Measurements from ENCODE around the gene WNK2. TPM values are rescaled to one million over a fixed set of nuclear protein-coding genes. Genes with fewer than 3 reads are reported as not detected.
"Not testable (repeated sequence)": the region's sequence is repeated elsewhere in the genome, so short reads cannot be mapped to it uniquely, and the experiment has no call there.

The WNK2 gene
- total RNA-seq, 1 donor from 2014 or later: 37.2 TPM

DNA sequence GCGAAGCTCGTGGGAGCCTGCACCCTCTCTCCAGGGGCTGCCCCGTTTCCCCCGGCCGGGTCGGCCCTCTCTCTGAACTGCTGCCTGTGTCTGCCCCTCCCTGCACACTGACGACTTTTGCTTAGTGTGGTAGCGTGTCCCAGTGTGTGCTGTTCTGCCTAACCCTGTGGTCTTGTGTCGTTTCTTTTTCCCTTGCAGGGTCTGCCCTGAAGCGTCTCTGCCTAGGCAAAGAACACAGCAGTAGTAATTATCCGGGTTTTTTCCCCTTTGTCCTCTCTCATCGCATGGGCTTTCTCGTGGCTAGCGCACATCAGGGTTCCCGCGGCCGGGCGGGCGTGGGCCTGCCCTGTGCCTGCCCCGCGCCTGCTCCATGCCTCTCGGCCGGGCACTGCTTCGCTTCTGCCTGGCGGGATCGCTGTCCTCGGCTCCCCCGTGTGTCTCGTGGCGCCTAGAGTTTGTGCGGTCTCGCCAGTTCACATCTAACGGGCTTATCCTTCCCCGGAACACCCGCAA, 122.7 kb downstream of the WNK2 start:
- DNase-seq (ENCODE audit: low spot score): peak; percentile 2

DNA sequence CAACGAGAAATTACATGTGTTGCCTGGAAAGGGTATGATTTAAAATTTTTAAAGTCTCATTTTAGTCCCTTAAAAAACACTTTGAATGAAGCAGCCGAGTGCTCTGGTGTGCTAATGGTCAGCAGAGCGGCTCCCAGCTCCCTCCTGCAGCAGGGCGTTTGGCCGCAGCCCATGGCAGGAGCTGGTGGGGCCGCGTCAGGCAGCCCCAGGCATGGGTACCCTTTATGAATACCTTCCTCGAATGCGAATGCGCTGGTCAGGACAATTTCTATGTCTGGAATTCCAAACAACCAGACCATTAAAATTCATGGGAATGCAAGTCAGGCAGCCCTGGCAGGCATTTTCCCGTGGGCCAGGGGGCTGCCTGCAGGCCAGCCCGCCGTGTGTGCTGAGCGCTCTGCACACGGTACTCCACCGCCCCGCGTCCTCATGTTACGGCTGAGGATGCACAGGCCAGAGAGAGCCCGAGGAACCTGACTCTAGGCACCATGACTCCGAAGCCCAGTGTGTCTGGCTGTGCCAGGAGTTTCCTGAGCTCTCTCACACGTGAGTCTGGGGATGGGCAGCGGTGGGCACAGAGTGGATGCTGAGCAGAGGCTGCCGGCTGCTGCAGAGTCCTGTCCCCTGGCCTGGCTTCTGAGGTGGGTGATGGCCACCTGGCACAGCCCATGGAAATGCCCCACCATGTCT, 123.7 kb downstream of the WNK2 start:
- no peak for DNase-seq (ENCODE audit: low spot score)

DNA sequence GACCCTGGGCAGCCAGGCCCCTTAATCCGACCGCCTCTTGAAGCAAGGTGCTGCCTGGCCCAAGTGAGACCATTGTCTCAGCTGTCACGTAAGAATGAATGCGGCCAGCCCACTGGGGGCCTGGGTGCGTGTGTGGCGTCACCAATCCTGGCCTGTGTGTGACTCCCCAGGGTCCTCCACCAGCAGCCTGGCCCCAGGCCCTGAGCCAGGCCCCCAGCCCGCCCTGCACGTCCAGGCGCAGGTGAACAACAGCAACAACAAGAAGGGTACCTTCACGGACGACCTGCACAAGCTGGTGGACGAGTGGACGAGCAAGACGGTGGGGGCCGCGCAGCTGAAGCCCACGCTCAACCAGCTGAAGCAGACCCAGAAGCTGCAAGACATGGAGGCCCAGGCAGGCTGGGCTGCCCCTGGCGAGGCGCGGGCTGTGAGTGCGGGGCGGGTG, 124.2 kb downstream of the WNK2 start:
- DNase-seq (ENCODE audit: low spot score): no peak

DNA sequence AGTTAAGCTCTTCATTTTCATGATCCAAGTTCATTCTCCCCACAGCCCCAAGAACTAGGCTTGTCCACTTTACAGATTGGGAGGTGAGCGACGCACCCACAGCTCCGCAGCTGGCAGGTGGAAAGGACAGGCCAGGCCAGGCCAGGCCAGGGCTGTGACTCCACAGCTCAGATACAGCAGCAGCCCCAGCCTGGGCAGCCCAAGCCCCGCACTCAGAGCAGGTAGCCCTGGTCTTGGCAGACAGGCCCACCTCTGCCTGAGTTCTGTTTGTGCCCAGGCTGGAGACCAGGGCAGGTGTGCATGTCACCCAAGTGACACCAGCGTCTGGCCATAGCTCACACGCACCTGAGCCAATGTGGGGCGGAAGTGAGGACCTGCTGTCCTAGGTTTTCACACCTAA, 124.7 kb downstream of the WNK2 start:
- no peak for DNase-seq (ENCODE audit: low spot score)

DNA sequence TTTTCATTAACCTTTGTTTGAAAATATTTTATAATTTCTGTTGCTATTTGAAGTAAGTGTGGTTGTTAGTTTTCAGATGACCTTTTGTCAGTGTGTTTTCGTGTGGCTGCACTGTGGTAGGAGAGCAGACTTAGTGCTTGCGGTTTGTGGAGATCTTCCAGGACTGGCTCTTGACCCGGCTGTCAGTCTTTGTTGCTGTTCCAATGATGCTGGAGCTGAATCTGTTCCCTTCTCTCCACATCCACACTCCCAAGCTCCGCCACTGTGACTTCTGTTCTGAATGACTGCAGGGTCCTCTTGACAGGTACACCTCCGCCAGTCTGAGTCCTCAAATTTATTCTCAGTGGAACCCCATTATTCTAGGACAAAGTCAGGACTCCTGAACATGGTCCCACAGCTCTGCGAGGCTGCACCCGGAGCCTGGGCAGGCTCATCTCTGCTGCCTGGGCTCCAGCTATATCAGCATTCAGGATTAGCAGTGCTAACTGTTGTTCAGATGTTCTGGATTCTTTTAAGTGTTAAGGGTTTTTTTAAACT, 126.0 kb downstream of the WNK2 start:
- no peak for DNase-seq (ENCODE audit: low spot score)

DNA sequence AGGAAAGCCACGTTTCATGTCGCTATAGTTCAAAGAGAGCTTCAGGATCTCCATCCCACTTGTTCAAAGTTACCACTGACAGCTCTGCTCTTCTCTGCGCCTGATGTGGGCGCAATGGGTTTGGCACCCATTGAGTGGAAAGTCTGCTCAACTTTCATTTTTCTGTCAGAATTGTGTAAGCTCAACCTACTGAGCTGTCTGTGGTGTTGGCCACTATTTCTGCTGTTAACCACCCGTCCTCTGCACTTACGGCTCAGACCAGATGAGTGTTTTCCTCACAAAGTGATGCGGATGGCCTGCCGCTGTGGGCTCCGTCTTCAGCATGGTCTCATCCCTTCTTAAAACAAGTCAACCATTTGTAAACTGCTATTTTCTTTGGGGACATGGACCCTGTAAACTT, 131.2 kb downstream of the WNK2 start:
- DNase-seq (ENCODE audit: low spot score): no peak

DNA sequence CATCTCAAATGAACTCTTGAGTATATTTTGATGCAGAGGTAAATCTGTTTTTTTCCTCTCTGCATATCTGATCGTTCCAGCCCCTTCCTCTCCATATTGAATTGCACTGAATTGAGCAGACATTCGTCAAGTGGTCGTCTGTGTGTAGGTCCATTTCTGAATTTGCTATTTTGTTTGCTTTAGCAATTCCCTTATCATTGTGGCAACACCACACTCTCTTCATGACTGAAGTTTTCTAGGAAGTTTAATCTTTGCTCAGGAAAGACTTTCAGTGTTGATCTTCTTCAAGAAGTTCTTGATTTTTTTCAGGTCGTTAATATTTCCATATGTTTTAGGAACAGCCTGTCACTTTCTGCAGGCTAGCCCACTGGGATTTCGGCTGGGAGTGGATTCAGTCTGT, 132.0 kb downstream of the WNK2 start:
- DNase-seq (ENCODE audit: low spot score): no peak

DNA sequence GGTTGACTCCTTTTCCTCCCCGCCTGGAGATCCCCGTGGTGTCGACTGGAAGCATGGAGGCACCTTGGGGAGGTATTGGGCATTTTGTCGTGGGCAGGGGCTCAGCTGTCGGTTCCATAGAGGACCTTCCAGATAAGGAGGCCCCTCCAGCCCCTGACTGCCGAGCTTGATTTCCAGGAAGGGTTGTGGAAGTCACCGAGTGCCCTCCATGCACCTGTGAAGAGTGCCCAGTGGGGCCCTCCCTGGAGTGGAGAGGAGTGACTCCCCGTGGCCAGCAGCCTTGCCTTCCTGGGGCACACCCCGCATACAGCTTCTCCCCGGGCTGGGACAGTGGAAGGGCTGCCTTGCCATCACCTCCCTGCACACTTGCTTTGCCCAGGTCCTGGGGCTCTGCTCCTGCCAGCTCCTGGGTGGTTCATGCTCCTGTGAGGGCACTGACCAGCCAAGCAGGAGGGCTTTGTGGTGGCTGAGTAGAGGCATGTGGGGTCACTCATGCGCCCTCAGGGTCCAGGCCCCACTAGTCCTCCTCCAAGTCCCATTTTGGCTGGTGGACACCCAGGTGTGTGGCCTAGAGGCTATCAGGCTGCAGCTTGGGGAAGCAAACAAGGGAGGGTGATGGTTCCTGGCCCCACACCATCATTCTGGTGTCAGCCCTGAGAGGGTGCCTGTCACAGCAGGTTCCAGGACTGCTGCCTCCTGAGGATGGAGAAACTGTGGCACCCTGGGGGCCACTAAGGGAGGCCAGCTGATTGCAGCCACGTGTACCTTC, 133.0 kb downstream of the WNK2 start:
- DNase-seq (ENCODE audit: low spot score): no peak

DNA sequence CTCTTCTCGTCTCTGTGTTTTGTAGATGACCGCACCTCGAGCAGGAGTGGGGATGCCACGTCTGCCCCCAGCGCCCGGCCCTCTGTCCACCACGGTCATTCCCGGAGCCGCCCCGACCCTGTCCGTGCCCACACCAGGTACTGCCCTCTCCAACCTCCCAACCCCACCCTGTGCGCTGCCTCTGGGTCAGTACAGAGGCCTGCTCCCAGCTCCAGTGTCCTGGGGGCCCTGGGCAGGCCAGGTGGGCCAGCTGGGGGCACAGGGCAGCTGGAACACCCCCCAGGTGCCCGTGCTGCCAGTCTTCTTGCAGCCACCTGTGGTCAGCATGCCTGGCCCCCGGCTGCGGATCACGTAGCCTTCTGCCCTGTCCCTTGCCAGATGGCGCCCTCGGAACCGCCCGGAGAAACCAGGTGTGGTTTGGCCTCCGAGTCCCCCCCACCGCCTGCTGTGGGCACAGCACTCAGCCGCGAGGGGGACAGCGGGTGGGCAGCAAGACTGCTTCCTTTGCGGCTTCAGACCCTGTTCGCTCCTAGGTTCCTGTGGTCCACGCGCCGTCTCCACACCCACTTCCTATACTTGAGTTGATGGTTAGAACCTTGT, 133.7 kb downstream of the WNK2 start:
- DNase-seq (ENCODE audit: low spot score): no peak

DNA sequence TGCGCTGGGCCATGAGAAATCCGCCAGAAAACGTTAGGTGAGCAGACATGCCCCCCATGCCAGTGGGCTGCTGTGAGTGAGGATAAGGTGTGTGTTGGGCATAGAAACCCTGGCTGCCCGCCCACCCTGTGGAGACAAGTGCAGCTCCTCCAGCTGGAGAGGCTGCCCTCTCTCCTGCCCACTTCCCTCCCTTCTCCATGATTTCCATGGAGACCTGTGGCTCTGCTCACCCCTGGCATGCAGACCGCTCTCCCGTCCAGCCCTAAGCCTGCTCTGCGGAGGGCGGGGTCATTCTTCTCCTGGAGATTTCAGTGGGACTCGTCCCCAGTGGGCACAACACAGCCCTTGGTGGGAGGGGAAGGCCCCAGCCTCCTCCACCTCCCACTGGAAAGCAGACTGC, 134.5 kb downstream of the WNK2 start:
- DNase-seq (ENCODE audit: low spot score): no peak

DNA sequence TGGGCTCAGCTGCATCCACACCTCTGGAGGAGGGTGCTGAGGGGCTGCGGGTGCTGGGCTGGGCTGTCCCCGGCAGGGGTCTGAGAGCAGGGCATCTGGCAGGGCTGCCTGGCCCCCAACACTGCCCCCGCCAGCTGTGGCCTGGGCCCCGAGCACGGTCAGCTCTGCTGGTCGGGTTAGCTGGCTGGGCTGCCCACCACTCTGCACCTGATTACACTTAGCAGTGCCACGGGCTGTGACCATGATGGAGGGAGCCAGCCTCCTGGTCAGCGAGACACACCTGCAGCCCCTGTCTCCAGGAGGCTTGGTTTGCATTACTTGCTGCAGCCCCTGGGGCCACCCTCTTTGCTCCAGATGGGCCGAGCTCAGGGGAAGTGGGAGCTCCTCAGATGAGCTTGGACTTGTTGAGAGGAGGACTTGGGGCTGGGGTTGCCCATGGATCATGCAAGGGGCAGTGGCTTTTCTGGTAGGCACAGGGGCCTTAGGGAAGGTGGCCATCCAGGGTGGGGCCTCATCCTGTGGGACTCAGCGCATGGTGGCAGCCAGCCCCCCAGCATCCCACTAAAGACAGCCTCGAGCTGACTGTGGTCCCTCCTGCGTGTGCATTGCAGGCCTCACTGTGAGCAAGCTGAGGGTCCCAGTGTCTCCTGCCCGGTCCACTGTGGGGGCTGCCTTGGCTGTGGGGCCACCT, 135.5 kb downstream of the WNK2 start:
- no peak for DNase-seq (ENCODE audit: low spot score)

DNA sequence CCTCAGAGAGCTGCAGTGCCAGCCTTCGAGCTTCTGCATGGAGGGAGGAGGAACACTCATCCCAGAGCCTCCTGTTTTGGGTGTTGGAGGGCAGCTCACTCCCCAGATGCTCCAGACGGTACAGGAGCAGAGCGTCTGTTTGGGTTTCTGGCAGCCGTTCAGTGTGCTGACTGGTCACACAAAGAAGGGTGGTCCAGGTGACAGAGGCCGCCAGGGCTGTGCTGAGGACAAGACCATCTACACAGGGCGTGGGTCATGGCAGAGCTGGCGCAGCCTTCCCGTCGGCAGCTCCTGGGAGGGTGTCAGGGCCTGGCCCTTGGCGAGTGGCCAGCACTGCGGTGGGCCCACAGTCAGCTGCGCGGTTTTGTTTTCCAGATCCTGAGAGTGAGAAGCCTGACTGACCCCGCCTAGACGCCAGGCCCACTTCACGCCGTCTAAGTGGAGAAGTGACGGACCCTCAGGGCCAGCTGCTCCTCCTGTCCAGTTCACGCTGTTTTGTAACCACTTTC, 136.1 kb downstream of the WNK2 start:
- no peak for DNase-seq (ENCODE audit: low spot score)

DNA sequence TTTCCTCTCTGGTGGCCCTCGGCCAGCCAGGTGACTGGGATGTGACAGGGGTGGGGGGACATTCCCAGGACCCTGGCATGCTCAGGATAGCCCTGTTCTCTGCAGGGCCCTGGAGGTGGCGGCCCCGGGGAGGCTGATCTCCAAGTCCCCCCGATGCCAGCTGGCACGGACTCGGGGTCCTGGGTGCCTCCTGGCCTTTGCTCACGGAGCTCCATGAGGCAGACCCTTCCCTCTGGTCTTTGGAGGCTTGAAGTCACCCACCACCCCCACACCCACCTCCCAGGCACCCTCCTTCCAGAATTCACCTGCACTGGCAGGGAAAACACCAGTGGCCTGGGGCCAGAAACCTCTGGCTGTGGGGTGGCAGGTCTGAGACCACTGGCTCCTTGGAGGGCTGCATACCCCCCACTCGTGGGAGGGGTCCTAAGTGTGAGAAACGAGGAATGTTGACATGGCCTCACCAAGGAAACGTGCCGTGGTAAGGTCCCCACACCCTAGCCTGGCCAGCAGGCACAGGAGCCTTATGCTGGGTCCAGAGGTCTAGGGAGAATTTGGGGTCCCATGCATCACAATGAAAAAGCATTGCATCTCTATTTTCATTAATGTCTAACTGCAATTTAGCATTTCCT, 136.8 kb downstream of the WNK2 start:
- DNase-seq (ENCODE audit: low spot score): no peak

DNA sequence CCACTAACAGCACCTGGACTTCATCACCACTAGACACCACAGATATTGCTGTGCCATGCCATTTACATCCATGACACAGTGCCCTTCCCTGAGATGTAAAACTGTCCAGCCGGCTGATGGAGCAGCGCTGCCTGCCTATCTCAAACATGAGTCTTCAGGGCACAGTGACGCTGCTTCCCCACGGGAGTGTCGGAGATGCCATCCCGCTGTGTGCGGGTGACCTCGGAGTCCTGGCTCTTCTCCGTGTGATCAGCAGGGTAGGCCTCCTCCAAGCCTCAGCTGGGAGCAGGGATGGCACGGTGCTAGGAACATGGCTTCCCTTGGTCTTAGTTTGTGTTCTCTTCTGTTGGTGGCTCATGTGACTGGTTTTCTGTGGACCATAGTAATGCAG, 137.3 kb downstream of the WNK2 start:
- no peak for DNase-seq (ENCODE audit: low spot score)

DNA sequence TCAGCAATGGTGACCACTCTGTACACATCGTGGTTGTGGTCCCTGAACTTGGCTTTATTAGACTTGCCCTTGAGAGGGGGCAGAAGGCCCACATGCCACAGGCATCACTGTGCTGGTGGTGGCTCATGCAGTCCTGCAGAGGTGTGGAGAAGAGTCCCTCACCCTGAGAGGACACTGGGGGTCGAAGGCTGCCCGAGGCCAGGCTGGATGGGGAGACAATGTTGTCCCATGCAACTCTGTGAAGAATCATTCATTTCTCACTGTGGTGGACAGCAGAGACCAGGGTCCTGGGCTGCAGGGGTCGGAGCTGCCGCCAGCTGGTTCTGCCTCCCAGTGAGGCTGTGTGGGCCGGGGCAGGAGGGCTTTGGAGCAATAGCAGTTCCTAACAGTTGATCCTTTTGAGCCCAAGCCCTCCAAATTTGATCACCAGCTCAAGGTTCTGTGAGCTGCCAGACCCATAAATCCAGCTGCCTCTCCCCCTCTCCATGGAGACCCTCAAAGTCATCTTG, 139.6 kb downstream of the WNK2 start:
- not testable (repeated sequence) for DNase-seq (ENCODE audit: low spot score)

DNA sequence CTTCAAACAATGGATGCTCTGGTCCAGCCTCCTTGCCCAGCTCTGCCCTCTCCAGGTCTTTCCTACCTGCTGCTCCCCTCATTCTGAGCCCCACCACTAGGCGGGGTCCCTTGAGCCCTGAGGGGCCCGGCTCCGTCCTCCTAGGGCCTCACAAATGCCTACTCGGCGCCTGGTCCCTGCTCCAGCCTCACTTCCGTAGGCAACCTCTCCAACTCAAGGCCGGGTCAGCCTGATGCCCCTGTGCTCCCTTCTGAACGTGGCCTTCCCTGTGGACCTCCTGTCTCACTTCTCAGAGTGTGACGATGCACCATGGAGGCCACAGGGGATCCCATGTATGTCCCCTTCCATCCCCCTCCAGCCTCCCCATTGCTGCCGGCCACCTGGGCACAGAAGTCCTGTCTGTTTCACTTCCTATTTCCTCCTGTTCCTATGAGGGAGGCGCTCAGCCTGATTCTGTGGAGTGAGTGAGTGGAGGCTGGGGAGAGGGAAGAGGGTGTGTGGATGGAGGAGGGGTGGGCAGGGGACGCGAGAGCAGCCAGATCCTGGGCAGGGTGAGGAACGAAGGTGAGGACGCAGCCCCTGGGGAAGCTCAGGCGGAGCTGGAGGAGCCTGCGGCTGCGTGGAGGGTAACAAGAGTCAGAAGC, 140.4 kb downstream of the WNK2 start:
- no peak for DNase-seq (ENCODE audit: low spot score)

DNA sequence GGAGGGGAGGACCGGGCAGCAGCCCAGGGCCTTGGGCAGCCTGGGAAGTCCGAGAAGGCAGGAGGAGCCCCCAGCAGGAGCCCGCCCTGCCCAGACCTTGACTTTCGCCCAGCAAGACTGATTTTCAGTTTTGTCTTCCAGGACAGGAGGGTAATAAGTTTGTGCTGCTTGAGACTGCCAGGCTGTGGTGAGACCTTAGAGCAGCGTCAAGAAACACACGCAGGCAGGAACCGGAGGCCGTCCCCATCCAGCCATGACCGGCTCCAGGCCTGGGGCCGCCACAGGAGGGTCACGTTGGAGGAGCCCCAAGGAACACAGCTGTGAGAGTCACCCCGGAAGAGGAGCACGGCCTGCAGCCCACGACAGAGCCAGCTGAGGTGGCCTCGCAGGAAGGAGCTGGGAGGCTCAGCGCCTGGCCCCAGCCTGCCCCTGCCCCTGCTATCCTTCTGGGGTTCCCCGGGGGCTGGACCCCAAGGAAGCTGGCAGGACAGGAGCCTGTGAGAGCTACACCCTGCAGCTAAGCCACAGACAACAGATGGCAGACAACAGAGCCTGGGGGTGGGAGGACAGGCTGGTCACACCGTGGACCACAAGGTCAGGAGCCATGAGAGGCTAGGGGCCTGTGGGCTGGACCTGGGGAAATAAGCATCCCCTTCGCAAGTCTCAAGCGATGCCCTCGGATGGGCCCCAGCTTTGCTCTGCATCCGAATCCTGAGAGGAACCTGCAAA, 141.5 kb downstream of the WNK2 start:
- DNase-seq (ENCODE audit: low spot score): no peak

DNA sequence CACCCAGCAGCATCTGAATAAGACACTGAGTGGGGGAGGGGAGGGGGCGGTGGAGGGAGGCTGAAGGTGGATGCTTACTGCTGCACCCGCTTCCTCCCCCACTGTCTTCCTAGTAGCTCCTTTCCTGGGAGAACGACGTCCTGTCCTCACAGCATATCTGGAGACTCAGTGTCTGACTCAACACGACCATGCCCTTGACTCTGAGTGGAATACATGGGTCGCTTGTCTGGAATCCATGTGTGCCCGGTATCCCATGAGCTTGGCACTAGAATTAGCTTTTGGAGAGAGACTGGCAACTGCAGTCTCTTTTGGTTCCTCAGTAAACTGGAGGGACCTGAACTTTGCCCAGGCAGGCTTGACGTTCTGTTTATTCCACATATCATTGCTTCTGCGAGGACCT, 142.1 kb downstream of the WNK2 start:
- no peak for DNase-seq (ENCODE audit: low spot score)

DNA sequence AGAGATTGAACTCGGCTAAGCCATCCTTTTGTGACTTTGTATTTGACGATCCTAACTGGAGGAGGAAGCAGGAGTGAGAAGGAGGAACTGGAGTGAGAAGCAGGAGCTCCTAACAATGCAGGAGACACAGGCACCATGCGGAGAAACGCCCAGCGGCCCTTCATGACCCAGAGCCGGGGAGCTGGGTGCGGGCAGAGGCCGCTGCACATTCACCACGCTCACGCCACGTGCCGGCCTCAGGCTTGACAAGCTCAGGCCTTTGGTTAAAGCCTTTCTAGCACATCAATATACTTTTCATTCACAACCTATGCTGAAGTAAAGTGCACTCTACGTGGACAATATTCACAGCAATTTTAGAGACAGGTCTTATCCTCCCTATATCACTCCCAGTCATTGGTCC, 142.7 kb downstream of the WNK2 start:
- no peak for DNase-seq (ENCODE audit: low spot score)
